AG10803 (cell line): ENCODE measurements around the gene POLR1E.
A peak's percentile ranks its signal among the peaks of the same experiment; 100 is the strongest.
"Not testable (repeated sequence)": the region's sequence is repeated elsewhere in the genome, so short reads cannot be mapped to it uniquely, and the experiment has no call there.

Experiments used
- DNase-seq: peaks from one replicate; pipeline ENCODE4 v3.0.0; 2010; ENCODE audit warnings: low read depth
- H3K4me3 ChIP-seq: 2 replicates; pipeline ENCODE4 v1.5.1; 2011; ENCODE audit warnings: mild to moderate bottlenecking, low read length, control low read depth
- TF ChIP-seq, protein P1 (sequence below): conservative IDR thresholded peaks from 2 replicates; pipeline ENCODE4 v1.5.1; 2011; ENCODE audit warnings: mild to moderate bottlenecking, low read length, control low read depth, inconsistent platforms

POLR1E gene

DNA sequence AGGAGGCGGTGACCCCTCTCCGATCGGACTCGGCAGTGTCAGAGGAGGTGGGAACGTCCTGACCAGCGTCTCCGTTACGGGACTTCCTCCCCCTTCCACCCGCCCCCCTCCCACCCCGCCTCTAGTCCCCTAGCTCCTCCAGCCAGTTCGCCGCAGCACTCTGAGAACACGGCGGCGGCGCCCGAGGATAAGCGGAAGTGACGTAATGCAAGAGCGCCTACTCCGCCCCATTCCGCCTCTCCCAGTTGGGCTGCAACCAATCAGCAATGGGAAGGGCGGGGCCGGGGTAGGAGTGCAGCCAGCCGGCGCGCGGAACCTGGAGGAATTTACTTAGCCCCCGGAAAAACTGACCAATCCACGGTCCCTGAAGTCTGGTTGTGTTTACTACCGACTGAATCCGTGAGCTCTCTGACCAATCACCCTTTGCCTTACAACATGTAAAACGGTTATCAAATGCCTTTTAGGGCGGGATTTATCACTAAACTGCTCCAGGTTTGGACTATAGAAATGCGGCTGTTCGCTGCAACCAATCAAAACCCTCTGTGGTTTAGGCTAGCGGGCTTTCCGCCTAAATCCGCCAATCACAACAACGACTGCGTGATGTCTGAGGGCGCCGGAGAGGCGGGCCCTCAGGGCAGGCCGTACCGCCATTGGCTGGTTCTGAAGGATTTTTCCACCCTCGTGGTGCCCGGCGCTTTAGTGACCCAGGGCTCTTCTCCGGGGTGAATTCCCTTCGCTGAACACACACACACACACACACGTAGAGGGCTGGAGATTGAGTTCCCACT lies 20.3 kb upstream of the POLR1E start, which contains the start of gene ZBTB5:
Gene ZBTB5 (minus strand): TSS at position 202 of the 788 bp plus-strand sequence. CDS start 22,899 bp downstream, outside the sequence.
- DNase-seq = peak; percentile 100
- H3K4me3 ChIP-seq = peak within 1 kb of the TSS; percentile 99
- TF ChIP-seq, protein P1, sequence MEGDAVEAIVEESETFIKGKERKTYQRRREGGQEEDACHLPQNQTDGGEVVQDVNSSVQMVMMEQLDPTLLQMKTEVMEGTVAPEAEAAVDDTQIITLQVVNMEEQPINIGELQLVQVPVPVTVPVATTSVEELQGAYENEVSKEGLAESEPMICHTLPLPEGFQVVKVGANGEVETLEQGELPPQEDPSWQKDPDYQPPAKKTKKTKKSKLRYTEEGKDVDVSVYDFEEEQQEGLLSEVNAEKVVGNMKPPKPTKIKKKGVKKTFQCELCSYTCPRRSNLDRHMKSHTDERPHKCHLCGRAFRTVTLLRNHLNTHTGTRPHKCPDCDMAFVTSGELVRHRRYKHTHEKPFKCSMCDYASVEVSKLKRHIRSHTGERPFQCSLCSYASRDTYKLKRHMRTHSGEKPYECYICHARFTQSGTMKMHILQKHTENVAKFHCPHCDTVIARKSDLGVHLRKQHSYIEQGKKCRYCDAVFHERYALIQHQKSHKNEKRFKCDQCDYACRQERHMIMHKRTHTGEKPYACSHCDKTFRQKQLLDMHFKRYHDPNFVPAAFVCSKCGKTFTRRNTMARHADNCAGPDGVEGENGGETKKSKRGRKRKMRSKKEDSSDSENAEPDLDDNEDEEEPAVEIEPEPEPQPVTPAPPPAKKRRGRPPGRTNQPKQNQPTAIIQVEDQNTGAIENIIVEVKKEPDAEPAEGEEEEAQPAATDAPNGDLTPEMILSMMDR = no peak

DNA sequence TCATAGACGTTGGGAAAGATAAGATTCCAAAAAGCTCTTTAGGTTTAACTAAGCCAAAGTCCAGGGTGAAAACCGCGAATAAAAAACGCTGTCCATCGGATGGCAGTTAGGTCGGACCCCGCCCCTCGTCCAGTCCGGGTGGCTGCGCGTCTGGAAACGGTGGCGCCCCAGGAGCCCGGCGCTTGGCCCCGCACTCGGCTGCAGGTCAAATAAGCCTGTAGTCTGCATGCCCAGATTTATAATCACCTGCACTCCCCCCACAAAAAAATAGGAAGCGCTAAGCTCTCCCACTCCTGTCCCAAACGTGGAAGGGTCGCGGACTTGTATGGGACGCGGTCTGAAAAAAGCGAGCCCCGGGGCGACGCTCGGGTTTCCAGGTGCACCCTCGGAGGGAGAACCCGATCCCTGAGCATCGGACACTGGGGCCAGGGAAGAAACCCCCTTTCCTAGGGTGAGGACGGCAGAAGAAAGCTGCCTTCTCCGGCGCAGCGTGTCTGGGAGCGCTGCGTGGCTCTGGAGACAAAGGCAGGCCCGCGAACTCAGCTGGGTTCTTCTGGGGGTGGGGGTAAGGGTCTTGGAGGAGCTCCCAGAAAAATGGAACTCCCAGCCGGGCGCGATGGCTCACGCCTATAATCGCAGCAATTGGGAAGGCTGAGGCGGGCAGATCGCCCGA lies 19.6 kb upstream of the POLR1E start:
- DNase-seq = peak; percentile 77
- TF ChIP-seq, protein P1 = no peak
- peak overlapping the region; percentile 99 for H3K4me3 ChIP-seq

- not testable (repeated sequence) for H3K4me3 ChIP-seq, DNase-seq
Measured at GRCh38 chr9:37467530-37467929, 18.2 kb upstream of the POLR1E start.

DNA sequence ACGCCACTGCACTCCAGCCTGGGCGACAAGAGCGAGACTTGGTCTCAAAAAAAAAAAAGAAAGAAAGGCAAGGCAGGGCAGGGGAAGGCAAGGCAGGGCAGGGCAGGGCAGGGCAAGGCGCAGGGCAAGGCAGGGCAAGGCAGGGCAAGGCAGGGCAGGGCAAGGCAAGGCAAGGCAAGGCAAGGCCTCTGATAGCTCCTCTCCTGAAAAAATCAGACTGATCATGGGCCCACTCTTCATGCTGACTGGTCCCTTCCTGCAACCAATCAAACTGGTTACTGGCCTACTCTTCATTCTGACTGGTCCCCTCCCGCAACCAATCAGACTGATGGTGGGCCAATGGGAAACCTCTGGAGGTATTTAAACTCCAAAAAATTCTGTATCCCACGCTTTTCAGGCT lies 17.1 kb upstream of the POLR1E start:
- no peak overlapping the region for H3K4me3 ChIP-seq
- TF ChIP-seq, protein P1 = no peak
- DNase-seq = no peak

GRCh38 chr9:37471942-37472684 lies 13.6 kb upstream of the POLR1E start:
- DNase-seq = peak; percentile 98
- TF ChIP-seq, protein P1 = no peak
- peak overlapping the region; percentile 62 for H3K4me3 ChIP-seq

DNA sequence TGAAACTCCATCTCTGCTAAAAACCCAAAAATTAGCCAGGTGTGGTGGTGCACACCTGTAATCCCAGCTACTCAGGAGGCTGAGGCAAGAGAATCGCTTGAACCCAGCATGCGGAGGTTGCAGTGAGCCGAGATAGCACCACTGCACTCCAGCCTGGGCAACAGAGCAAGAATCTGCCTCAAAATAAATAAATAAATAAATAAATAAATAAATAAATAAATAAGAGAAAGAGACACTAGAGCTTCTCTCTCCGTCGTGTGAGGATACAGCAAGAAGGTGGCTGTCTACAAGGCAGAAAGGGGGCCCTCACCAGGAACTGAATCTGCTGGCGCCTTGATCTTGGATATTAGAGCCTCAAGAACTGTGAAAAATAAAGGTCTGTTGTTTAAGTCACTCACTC lies 11.8 kb upstream of the POLR1E start:
- not testable (repeated sequence) for DNase-seq, H3K4me3 ChIP-seq

DNA sequence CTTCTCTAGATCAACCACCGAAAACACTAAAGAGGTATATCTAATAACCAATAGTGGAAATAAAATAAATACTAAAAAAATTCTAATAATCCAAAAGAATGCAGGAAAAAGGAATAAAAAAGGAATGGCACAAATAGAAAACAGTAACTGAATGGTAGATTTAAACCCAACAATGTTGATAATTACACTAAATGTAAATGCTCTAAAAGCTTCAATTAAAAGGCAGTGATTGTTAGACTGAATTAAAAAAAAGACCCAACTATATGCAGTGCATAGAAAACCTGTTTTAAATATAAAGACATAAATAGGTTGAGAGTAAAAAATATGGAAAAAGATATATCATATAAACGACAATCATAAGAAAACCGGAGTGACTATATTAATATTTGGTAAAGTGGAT lies 11.3 kb upstream of the POLR1E start:
- DNase-seq = no peak
- TF ChIP-seq, protein P1 = no peak
- no peak overlapping the region for H3K4me3 ChIP-seq
